Measurements from ENCODE around the gene RNF17.

GRCh38 chr13:24897293-24897692 lies 133.3 kb downstream of the RNF17 start:
- TF ChIP-seq CTCF (conservative IDR thresholded peaks at IDR 0.05 in 1 of 2, IDR thresholded peaks at IDR 0.05 in 1 of 2; ENCODE audit: low read depth in 1 of 2, low read length in 2 of 2): no peak
- no peak for TF ChIP-seq EZH2 (IDR thresholded peaks at IDR 0.05; ENCODE audit: low read length, missing control alignments)
